Kidney (tissue), 14 donors: ENCODE results near the gene FBXL7. TPM values are rescaled to one million over a fixed set of nuclear protein-coding genes. Genes with fewer than 3 reads are reported as not detected.
A peak's percentile ranks its signal among the peaks of the same experiment; 100 is the strongest.

Experiments used
- DNase-seq, 5 donors: peaks; one replicate each; pipeline ENCODE4 v3.0.0-alpha.2; 2013 to 2020
- FAIRE-seq: peaks from 2 replicates; lab custom pipeline; 2012; peaks lifted over from hg19 to GRCh38; lab: Jason Lieb, UNC
- H3K27ac ChIP-seq, 2 donors: one replicate each; pipeline ENCODE4 v1.7.0; 2013; ENCODE audit warnings: low read depth in 2 of 2, low read length in 2 of 2, inconsistent platforms in 1 of 2
- H3K27me3 ChIP-seq: one replicate; pipeline ENCODE4 v1.7.1; 2013; ENCODE audit warnings: low read length, inconsistent platforms; ENCODE audit not compliant: control insufficient read depth, insufficient read depth
- H3K36me3 ChIP-seq, 3 donors: one replicate each; pipeline versions ENCODE4 v1.7.0 to v1.7.1; 2013; ENCODE audit warnings: low read length in 3 of 3, control low read depth in 1 of 3, inconsistent platforms in 1 of 3; ENCODE audit not compliant: insufficient read depth in 3 of 3, control insufficient read depth in 2 of 3
- H3K4me1 ChIP-seq, 3 donors: one replicate each; pipeline versions ENCODE4 v1.7.0 to v1.7.1; 2013; ENCODE audit warnings: low read length in 3 of 3, inconsistent platforms in 1 of 3, low read depth in 1 of 3; ENCODE audit not compliant: control insufficient read depth in 2 of 3, insufficient read depth in 2 of 3
- H3K4me3 ChIP-seq, 3 donors: one replicate each; pipeline versions ENCODE4 v1.7.0 to v1.8.1; 2013; ENCODE audit warnings: low read length in 3 of 3, control low read depth in 1 of 3, inconsistent platforms in 1 of 3
- H3K9ac ChIP-seq, 3 donors: one replicate each; pipeline versions ENCODE4 v1.7.0 to v1.7.1; 2013; ENCODE audit warnings: low read length in 3 of 3, control low read depth in 1 of 3, inconsistent platforms in 1 of 3
- H3K9me3 ChIP-seq, 3 donors: one replicate each; pipeline versions ENCODE4 v1.7.0 to v1.7.1; 2013; ENCODE audit warnings: low read length in 3 of 3, control low read depth in 1 of 3, inconsistent platforms in 1 of 3; ENCODE audit not compliant: control insufficient read depth in 2 of 3, insufficient read depth in 1 of 3
- CTCF ChIP-seq: IDR thresholded peaks from 3 replicates; pipeline ENCODE4 v1.5.1; 2012; ENCODE audit warnings: mild to moderate bottlenecking, moderate library complexity, borderline replicate concordance; ENCODE audit not compliant: insufficient read depth; ENCODE audit errors: extremely low read depth
- intact Hi-C: fragments of 100-400 bp; cut with DNase I; formaldehyde crosslinking; loops from one replicate; pipeline ENCODE4 v1.11.1; 2022
- polyA plus RNA-seq: library from polyadenylated mRNA; stranded (reverse); fragments of 350-450 nt; fragmentation: Illumina TruSeq; extraction: RNeasy Lipid Tissue Mini Kit (QIAGEN cat#74804); gene quantifications from one replicate; pipeline ENCODE4 v1.2.3, GENCODE V29; 2014; ENCODE audit warnings: low read depth, low replicate concordance; ENCODE audit not compliant: insufficient read depth
- total RNA-seq: library from RNA; stranded (reverse); fragmentation: NEBNext Ultra II Directional; extraction: Animal tissue kit (Norgen Biotek cat#: 25700); gene quantifications from one replicate; pipeline ENCODE4 v1.2.1, GENCODE V29; 2021
- donor health status: control.
- donor health status: control.
- donor health status: control.
- donor health status: control.
- donor health status: control.
- donor health status: DM: yes; HTN: yes; CAD: no.
- donor health status: Normal renal cell carcinoma (clear cell type).

FBXL7 gene
- total and polyA plus RNA-seq, 2 donors from 2014 or later: 3.9 to 6.1 TPM

- no peak for DNase-seq
- Histone ChIP-seq H3K36me3 (no peaks in the 10 kb centered on the region), H3K27ac (no peak overlapping the region), H3K4me1 (no peaks in the 10 kb centered on the region), H3K9me3 (no peaks in the 10 kb centered on the region), H3K9ac (no peak overlapping the region), H3K4me3 (no peak overlapping the region), H3K27me3 (no peaks in the 10 kb centered on the region)
- no peak for TF ChIP-seq CTCF
- FAIRE-seq: no peak
- intact Hi-C loops: no loop called here
Measured at GRCh38 chr5:15575666-15576065, 75.7 kb downstream of the FBXL7 start.

- no peak for TF ChIP-seq CTCF
- Histone ChIP-seq H3K4me3 (no peak overlapping the region), H3K4me1 (no peaks in the 10 kb centered on the region), H3K36me3 (no peaks in the 10 kb centered on the region), H3K27me3 (no peaks in the 10 kb centered on the region), H3K9me3 (no peaks in the 10 kb centered on the region), H3K9ac (no peak overlapping the region), H3K27ac (no peak overlapping the region)
- intact Hi-C loops: no loop called here
- no peak for FAIRE-seq
- DNase-seq: peak in 3 of 5 donors; percentile 19 to 48 (median 43)
Measured at GRCh38 chr5:15577132-15577531, 77.2 kb downstream of the FBXL7 start.

- H3K36me3 ChIP-seq: no peaks in the 10 kb centered on the region
- DNase-seq: no peak
- no peaks in the 10 kb centered on the region for H3K27me3 ChIP-seq
- no peak overlapping the region for H3K9ac ChIP-seq
- H3K27ac ChIP-seq: no peak overlapping the region
- H3K4me3 ChIP-seq: no peak overlapping the region
- no peaks in the 10 kb centered on the region for H3K4me1 ChIP-seq
- no peaks in the 10 kb centered on the region for H3K9me3 ChIP-seq
- intact Hi-C loops: no loop called here
- no peak for FAIRE-seq
- TF ChIP-seq CTCF: no peak
Measured at GRCh38 chr5:15577831-15578230, 77.9 kb downstream of the FBXL7 start.
